ENCODE results near the gene TNXB. TPM values are rescaled to one million over a fixed set of nuclear protein-coding genes. Genes with fewer than 3 reads are reported as not detected.
A peak's percentile ranks its signal among the peaks of the same experiment; 100 is the strongest.

Gene TNXB
- total and polyA plus RNA-seq, 12 donors, result 36.2 to 123 (median 61.4) TPM

DNA sequence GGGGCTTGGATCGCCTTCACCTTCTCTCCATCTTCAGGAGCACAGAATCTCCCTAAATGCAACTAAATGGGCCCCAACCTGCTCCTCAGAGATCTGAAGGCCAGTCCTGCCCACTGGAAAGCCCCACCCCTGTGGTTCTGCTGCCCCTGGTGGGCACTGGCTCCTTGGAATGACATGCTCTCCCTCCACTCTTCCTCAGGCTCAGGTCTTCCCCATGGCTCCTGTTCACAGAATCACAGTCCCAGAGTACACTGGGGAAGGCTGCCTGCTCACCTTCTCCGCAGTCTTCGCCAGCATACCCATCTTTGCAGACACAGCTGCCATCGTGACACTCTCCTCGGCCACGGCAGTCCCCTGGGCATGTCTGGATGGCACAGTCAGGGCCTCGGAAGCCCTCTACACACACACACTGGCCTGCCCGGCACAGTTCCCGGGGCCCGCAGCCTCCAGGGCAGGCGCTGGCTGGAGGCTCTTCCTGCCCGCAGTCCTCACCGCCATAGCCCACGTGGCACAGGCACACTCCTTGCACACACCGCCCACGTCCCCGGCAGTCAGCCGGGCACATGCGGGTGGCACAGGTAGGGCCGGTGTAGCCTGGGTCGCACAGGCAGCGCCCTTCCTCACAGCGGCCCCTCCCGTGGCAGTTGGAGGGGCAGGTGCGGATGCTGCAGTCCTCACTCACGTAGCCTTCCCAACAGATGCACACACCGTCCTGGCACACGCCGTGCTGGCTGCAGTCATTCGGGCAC lies 13.6 kb downstream of the TNXB start:
- TF ChIP-seq, protein P1, sequence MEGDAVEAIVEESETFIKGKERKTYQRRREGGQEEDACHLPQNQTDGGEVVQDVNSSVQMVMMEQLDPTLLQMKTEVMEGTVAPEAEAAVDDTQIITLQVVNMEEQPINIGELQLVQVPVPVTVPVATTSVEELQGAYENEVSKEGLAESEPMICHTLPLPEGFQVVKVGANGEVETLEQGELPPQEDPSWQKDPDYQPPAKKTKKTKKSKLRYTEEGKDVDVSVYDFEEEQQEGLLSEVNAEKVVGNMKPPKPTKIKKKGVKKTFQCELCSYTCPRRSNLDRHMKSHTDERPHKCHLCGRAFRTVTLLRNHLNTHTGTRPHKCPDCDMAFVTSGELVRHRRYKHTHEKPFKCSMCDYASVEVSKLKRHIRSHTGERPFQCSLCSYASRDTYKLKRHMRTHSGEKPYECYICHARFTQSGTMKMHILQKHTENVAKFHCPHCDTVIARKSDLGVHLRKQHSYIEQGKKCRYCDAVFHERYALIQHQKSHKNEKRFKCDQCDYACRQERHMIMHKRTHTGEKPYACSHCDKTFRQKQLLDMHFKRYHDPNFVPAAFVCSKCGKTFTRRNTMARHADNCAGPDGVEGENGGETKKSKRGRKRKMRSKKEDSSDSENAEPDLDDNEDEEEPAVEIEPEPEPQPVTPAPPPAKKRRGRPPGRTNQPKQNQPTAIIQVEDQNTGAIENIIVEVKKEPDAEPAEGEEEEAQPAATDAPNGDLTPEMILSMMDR (IDR thresholded peaks at IDR 0.05), result no peak
- no peaks in the 10 kb centered on the region for H3K9me3 ChIP-seq
- peaks cover 0 to 36% (median 22%) of the 10 kb centered on the region in 7 donors for H3K27me3 ChIP-seq
- intact Hi-C loops (cut with DNase I), result no loop called here
- no peak overlapping the region for H3K27ac ChIP-seq
- H3K4me3 ChIP-seq, result peak overlapping the region in 2 of 10 donors; percentile 15 to 25
- DNase-seq, result no peak
- 80 to 83% methylated on average over 30 of the region's 30 CpGs for WGBS, 2 donors
- peaks cover 0 to 89% (median 6%) of the 10 kb centered on the region in 9 donors for H3K36me3 ChIP-seq
- peak in 4 of 8 donors; percentile 4 to 24 (median 9) for ATAC-seq
- H3K4me1 ChIP-seq, result peaks cover 3 to 40% (median 25%) of the 10 kb centered on the region in 9 donors

DNA sequence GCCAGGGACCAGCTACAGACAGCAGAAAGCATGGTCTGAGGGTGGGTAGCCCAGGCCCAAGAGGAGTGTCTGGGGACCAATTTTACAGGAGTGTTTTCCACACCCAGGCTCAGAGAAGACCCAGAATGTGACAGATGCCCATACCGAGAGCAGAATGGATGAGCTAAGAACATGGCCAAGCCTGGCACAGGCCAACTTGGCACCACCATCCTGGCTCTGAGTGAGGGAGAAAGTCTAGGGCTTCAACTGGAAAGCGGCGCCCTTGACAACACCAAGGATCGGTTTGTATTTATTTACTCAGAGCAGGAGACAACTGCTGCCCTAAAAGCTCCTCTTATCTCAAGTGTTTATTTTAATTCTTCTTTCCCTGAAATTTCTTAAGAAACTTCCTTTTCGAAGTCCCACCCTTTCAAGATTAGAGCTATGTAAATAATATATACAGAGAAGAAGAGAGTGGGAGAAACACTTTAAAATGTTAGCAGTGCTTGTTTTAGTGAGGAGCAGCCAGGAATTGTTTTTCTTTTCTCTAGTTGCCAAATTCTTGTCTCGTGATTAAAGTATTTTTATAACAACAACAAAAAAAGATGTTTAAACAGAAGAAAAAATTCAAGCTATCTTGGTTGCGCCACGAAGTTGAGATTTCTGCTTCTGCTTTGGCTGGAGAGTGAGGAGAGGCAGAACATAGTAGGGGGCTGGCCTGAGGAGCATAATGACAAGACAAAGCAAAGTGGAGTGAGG lies 16.2 kb downstream of the TNXB start:
- peaks cover 3 to 49% (median 29%) of the 10 kb centered on the region in 9 donors for H3K4me1 ChIP-seq
- WGBS, 2 donors, result 40 to 43% methylated on average over 8 of the region's 8 CpGs

DNA sequence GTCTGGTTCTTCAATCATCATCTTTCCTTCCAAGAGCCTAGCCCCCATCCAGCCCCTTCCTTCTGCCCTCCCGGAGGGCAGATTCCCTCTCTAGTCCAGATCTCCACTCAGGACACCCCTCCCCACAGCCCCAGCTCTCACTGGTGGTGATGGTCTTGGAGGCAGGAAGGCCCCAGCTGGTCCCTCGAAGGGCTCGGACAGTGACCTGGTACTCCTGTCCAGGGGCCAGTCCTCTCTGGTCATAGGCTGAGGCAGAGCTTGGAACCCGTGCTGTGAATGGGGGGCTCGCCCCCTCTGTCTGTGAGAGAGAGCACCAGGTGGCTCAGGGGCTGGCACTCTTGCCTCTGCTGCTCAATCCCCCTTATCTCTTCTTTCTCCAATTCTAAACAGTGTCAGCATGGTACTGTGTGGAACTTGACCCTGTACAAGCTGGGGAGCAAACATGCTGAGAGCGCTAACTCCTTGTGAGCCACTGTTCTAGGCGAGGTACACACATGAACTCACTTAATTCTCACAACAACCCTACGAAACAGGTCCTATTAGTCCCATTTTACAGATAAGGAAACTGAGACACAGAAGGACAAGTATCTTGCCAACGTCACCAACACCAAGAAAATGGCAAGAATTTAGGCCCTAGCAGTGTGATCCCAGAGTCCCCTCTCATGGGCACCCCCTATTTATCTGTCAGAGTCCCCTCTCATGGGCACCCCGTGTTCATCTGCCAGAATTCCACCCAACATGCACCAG lies 19.9 kb downstream of the TNXB start:
- intact Hi-C loops (cut with DNase I), result no loop called here
- Histone ChIP-seq H3K27me3 (peaks cover 0 to 27% (median 3%) of the 10 kb centered on the region in 7 donors), H3K4me1 (peaks cover 3 to 47% (median 39%) of the 10 kb centered on the region in 9 donors), H3K27ac (peak overlapping the region in 3 of 10 donors; percentile 40 to 87 (median 86)), H3K4me3 (no peak overlapping the region), H3K9me3 (no peaks in the 10 kb centered on the region), H3K36me3 (peaks cover 0 to 88% (median 7%) of the 10 kb centered on the region in 9 donors)
- TF ChIP-seq, protein P1 (IDR thresholded peaks at IDR 0.05), result no peak
- ATAC-seq, result no peak
- no peak for DNase-seq
- WGBS, 2 donors, result 86% methylated on average over 10 of the region's 10 CpGs

More for the DNA sequence above, 16.2 kb downstream of the TNXB start:
- TF ChIP-seq, protein P1 (IDR thresholded peaks at IDR 0.05), result no peak
- H3K4me3 ChIP-seq, result no peak overlapping the region
- peaks cover 0 to 35% (median 22%) of the 10 kb centered on the region in 7 donors for H3K27me3 ChIP-seq
- H3K9me3 ChIP-seq, result no peaks in the 10 kb centered on the region
- peak overlapping the region in 9 of 10 donors; percentile 20 to 68 (median 46) for H3K27ac ChIP-seq
- H3K36me3 ChIP-seq, result peaks cover 0 to 97% (median 7%) of the 10 kb centered on the region in 9 donors
- ATAC-seq, result peak in 5 of 8 donors; percentile 22 to 76 (median 34)
- no peak for DNase-seq
- intact Hi-C loops (cut with DNase I), result no loop called here
